Endothelial cell of umbilical vein (primary cell): Measurements from ENCODE around the gene GRIK1. TPM values are rescaled to one million over a fixed set of nuclear protein-coding genes. Genes with fewer than 3 reads are reported as not detected.

Source experiments
- BruUV-seq: library from RNA; stranded (reverse); fragments of 400-500 nt; replicated peaks from 2 replicates; lab custom pipeline; 2021; lab: Mats Ljungman, UMichigan
- CTCF ChIA-PET: fragments of 300-600, 350-600 bp; sonication (Branson Sonifier 250); formaldehyde crosslinking; loops from one replicate; lab custom pipeline; 2021; ENCODE audit warnings: antibody characterized with exemption, inconsistent platforms; lab: Charles Lee
- POLR2A ChIA-PET: fragments of 300-600, 350-600 bp; sonication (Branson Sonifier 250); formaldehyde crosslinking; loops from one replicate; lab custom pipeline; 2021; ENCODE audit warnings: antibody characterized with exemption, inconsistent platforms; lab: Charles Lee
- DNase-seq: peaks from one replicate; pipeline ENCODE4 v3.0.0-alpha.2; 2011; ENCODE audit warnings: low read depth, low spot score
- FAIRE-seq: peaks from 2 replicates; lab custom pipeline; 2011; peaks lifted over from hg19 to GRCh38; lab: Jason Lieb, UNC
- H2AFZ ChIP-seq: 2 replicates; pipeline ENCODE4 v1.6.0; 2012; ENCODE audit warnings: low read depth, low read length, control low read depth, inconsistent platforms
- H3K27ac ChIP-seq: 2 replicates; pipeline ENCODE4 v1.5.1; 2011; ENCODE audit warnings: low read depth, mild to moderate bottlenecking, control low read depth, low read length, moderate library complexity; ENCODE audit not compliant: insufficient read depth
- H3K27me3 ChIP-seq, 2 experiments: 2 replicates each; pipeline versions ENCODE4 v1.6.0 to v1.6.1; 2011; ENCODE audit warnings: low read length in 2 of 2, mixed read lengths in 1 of 2; ENCODE audit not compliant: control insufficient read depth in 2 of 2, insufficient read depth in 2 of 2
- H3K36me3 ChIP-seq, 2 experiments: 2 replicates in 1 of 2; 3 replicates in 1 of 2; pipeline ENCODE4 v1.5.1; 2011; ENCODE audit warnings: low read length in 2 of 2, mild to moderate bottlenecking in 1 of 2, moderate library complexity in 1 of 2; ENCODE audit not compliant: control insufficient read depth in 2 of 2, insufficient read depth in 2 of 2; ENCODE audit errors: extremely low read depth in 1 of 2
- H3K4me1 ChIP-seq: 3 replicates; pipeline ENCODE4 v1.5.1; 2011; ENCODE audit warnings: mild to moderate bottlenecking, low read length; ENCODE audit not compliant: control insufficient read depth, insufficient read depth; ENCODE audit errors: extremely low read depth
- H3K4me2 ChIP-seq: 2 replicates; pipeline ENCODE4 v1.6.1; 2011; ENCODE audit warnings: low read length, control low read depth, mixed read lengths; ENCODE audit not compliant: insufficient read depth
- H3K4me3 ChIP-seq, 3 experiments: fragments of 200-600 bp in 1 of 3; sonication (generic), shearing (Covaris generic) in 1 of 3; replicated peaks in 1 of 3; 2 replicates each; pipeline ENCODE4 v1.5.1; 2011 to 2016; ENCODE audit warnings: control low read depth in 3 of 3, low read length in 3 of 3, mild to moderate bottlenecking in 2 of 3, inconsistent platforms in 1 of 3, low read depth in 1 of 3, moderate library complexity in 1 of 3; ENCODE audit not compliant: insufficient read depth in 1 of 3
- H3K79me2 ChIP-seq: 2 replicates; pipeline ENCODE4 v1.6.0; 2012; ENCODE audit warnings: low read length, inconsistent platforms; ENCODE audit not compliant: control insufficient read depth, insufficient read depth
- H3K9ac ChIP-seq: replicated peaks from 2 replicates; pipeline ENCODE3; 2011; ENCODE audit warnings: low read length, control low read depth; ENCODE audit not compliant: insufficient read depth; ENCODE audit errors: extremely low read depth
- H3K9me1 ChIP-seq: replicated peaks from 3 replicates; pipeline ENCODE4 v1.6.0; 2011; ENCODE audit warnings: mild to moderate bottlenecking, low read length; ENCODE audit not compliant: control insufficient read depth, insufficient read depth; ENCODE audit errors: extremely low read depth
- H3K9me3 ChIP-seq: replicated peaks from 2 replicates; pipeline ENCODE4 v1.5.1; 2012; ENCODE audit warnings: low read length, inconsistent platforms; ENCODE audit not compliant: control insufficient read depth, insufficient read depth
- H4K20me1 ChIP-seq: replicated peaks from 2 replicates; pipeline ENCODE3; 2011; ENCODE audit warnings: mild to moderate bottlenecking, low read length; ENCODE audit not compliant: control insufficient read depth, insufficient read depth; ENCODE audit errors: extremely low read depth
- EZH2 ChIP-seq: IDR thresholded peaks from 2 replicates; pipeline ENCODE4 v1.6.1; 2012; ENCODE audit warnings: borderline replicate concordance, low read depth, mild to moderate bottlenecking, moderate library complexity, low read length, inconsistent platforms; ENCODE audit not compliant: severe bottlenecking
- FOS ChIP-seq: IDR thresholded peaks from 2 replicates; pipeline ENCODE4 v1.6.1; 2011; ENCODE audit warnings: mild to moderate bottlenecking, low read length, moderate library complexity, borderline replicate concordance; ENCODE audit not compliant: insufficient read depth
- GATA2 ChIP-seq: IDR thresholded peaks from 2 replicates; pipeline ENCODE4 v1.7.0; 2011; ENCODE audit warnings: low read depth, mild to moderate bottlenecking, moderate library complexity, mixed read lengths, low read length; ENCODE audit not compliant: insufficient read length, insufficient read depth
- JUN ChIP-seq: IDR thresholded peaks from 2 replicates; pipeline ENCODE4 v1.6.1; 2011; ENCODE audit warnings: borderline replicate concordance, low read depth; ENCODE audit not compliant: insufficient read length, insufficient read depth
- MAX ChIP-seq: IDR thresholded peaks from 2 replicates; pipeline ENCODE4 v1.6.1; 2011; ENCODE audit not compliant: insufficient read depth, insufficient read length
- MYC ChIP-seq: IDR thresholded peaks from one replicate; pipeline ENCODE4 v1.6.1; 2011; ENCODE audit warnings: mild to moderate bottlenecking, low read depth, low read length
- POLR2A ChIP-seq: IDR thresholded peaks from 2 replicates; pipeline ENCODE4 v1.6.1; 2012; ENCODE audit warnings: low read depth, mild to moderate bottlenecking, control low read depth, low read length
- POLR2AphosphoS5 ChIP-seq: IDR thresholded peaks from 2 replicates; pipeline ENCODE4 v1.6.1; 2012; ENCODE audit warnings: low read depth, mild to moderate bottlenecking, control low read depth, low read length, moderate library complexity; ENCODE audit not compliant: insufficient read depth
- dilution Hi-C: fragments of 300-500 bp; cut with MboI; formaldehyde crosslinking; loops from one replicate; pipeline ENCODE4 v1.15.0; 2019; ENCODE audit warnings: low sequenced_read_pairs; ENCODE audit not compliant: extremely low pct_ligation_motif_present
- intact Hi-C: fragments of 100-400 bp; cut with micrococcal nuclease; formaldehyde crosslinking; loops from one replicate; pipeline ENCODE4 v1.10.0; 2022
- polyA plus RNA-seq, 4 experiments: library from polyadenylated mRNA; depleted of rRNA in 3 of 4; stranded (reverse) in 3 of 4; unstranded in 1 of 4; fragments of >200 nt; gene quantifications; 2 replicates each; pipeline versions ENCODE4 v1.2.1 to v1.2.3, GENCODE V29; 2011 to 2012; ENCODE audit warnings: missing spikeins in 1 of 4
- total RNA-seq: library from RNA; stranded (reverse); gene quantifications from 2 replicates; pipeline ENCODE4 v1.2.3, GENCODE V29; 2021
- TF ChIP-seq, protein P1 (sequence below), 2 donors: IDR thresholded peaks; 1 replicate in 1 of 2; 2 replicates in 1 of 2; pipeline ENCODE4 v1.5.1; 2011; ENCODE audit warnings: low read length in 2 of 2, mild to moderate bottlenecking in 2 of 2, moderate library complexity in 2 of 2, control low read depth in 1 of 2, inconsistent platforms in 1 of 2, low read depth in 1 of 2; ENCODE audit not compliant: insufficient read depth in 1 of 2; ENCODE audit errors: extremely low read depth in 1 of 2

The GRIK1 gene
- total and polyA plus RNA-seq, 2 donors (not counting 3 experiments of a cell fraction or from before 2014, with no cell fraction given): not detected

DNA sequence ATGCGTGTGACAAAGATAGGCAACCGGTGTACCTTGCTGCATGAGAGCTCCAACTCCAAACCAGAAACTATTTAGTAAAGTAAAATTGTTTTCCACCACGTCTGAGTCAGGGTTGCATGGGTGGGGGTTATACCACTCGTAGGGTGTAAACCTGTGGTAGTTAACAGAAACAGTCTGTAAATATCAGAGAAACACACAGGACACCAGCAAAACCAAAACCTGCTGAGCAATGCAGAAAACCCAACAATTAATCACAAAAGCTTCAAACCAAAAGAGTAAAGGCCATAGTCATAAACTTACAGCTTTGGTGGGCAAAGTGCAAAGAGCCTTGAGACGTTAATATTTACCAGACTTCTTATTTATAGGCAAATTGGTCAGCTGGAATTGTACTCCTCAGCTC, 358.4 kb downstream of the GRIK1 start:
- TF ChIP-seq MYC (no peak), POLR2A (no peak), FOS (no peak), GATA2 (no peak), POLR2AphosphoS5 (no peak), EZH2 (no peak), JUN (no peak), MAX (no peak)
- TF ChIP-seq, protein P1, sequence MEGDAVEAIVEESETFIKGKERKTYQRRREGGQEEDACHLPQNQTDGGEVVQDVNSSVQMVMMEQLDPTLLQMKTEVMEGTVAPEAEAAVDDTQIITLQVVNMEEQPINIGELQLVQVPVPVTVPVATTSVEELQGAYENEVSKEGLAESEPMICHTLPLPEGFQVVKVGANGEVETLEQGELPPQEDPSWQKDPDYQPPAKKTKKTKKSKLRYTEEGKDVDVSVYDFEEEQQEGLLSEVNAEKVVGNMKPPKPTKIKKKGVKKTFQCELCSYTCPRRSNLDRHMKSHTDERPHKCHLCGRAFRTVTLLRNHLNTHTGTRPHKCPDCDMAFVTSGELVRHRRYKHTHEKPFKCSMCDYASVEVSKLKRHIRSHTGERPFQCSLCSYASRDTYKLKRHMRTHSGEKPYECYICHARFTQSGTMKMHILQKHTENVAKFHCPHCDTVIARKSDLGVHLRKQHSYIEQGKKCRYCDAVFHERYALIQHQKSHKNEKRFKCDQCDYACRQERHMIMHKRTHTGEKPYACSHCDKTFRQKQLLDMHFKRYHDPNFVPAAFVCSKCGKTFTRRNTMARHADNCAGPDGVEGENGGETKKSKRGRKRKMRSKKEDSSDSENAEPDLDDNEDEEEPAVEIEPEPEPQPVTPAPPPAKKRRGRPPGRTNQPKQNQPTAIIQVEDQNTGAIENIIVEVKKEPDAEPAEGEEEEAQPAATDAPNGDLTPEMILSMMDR (IDR thresholded peaks at IDR 0.05; ENCODE audit: extremely low read depth in 1 of 2, insufficient read depth in 1 of 2, low read depth in 1 of 2, low read length in 2 of 2): no peak
- Histone ChIP-seq H3K36me3 (no peaks in the 10 kb centered on the region), H3K9ac (no peak overlapping the region), H2AFZ (no peak overlapping the region), H3K9me3 (no peaks in the 10 kb centered on the region), H4K20me1 (no peaks in the 10 kb centered on the region), H3K79me2 (no peaks in the 10 kb centered on the region), H3K9me1 (no peaks in the 10 kb centered on the region), H3K4me1 (no peaks in the 10 kb centered on the region), H3K27ac (no peak overlapping the region), H3K4me2 (no peak overlapping the region), H3K4me3 (no peak overlapping the region), H3K27me3 (peaks cover 0 to 2% of the 10 kb centered on the region in 2 experiments)
- intact Hi-C loops: no loop called here
- CTCF ChIA-PET: interaction anchor here (0.6 kb wide), 1 partner anchor 60 kb away, joined by 4 read pairs; no protein-coding TSS in a partner anchor
- DNase-seq (no peak), FAIRE-seq (no peak)
- POLR2A ChIA-PET: no interaction called here
- BruUV-seq: no TSS peak
- dilution Hi-C loops: no loop called here
